CD4-positive, alpha-beta T cell (primary cell): Measurements from ENCODE around the gene IFITM10. TPM values are rescaled to one million over a fixed set of nuclear protein-coding genes. Genes with fewer than 3 reads are reported as not detected.

Source experiments
- ATAC-seq: fragments of 200-7000 bp; cut with Tn5 transposase; one replicate; pipeline ENCODE4 v1.10.0; 2022; ENCODE audit warnings: mild to moderate bottlenecking; ENCODE audit not compliant: poor library complexity
- CTCF ChIA-PET: fragments of 350-600 bp; sonication (Branson Sonifier 250); formaldehyde crosslinking; loops from one replicate; lab custom pipeline; 2021; ENCODE audit warnings: antibody characterized with exemption, inconsistent platforms; lab: Charles Lee
- POLR2A ChIA-PET: fragments of 350-600 bp; sonication (Branson Sonifier 250); formaldehyde crosslinking; loops from one replicate; lab custom pipeline; 2021; ENCODE audit warnings: antibody characterized with exemption, inconsistent platforms; lab: Charles Lee
- DNase-seq, 14 experiments: peaks; one replicate each; pipeline ENCODE4 v3.0.0-alpha.2; 2013 to 2020; ENCODE audit warnings: mixed read lengths in 2 of 14
- H3K27ac ChIP-seq, 2 donors: one replicate each; pipeline versions ENCODE4 v1.5.1 to v1.7.0; 2013; ENCODE audit warnings: low read length in 2 of 2, low read depth in 1 of 2, mild to moderate bottlenecking in 1 of 2
- H3K27me3 ChIP-seq, 2 experiments: 1 replicate in 1 of 2; 2 replicates in 1 of 2; pipeline versions ENCODE4 v1.6.1 to v1.7.0; 2013; ENCODE audit warnings: low read length in 2 of 2, control low read depth in 1 of 2, mild to moderate bottlenecking in 1 of 2, moderate library complexity in 1 of 2; ENCODE audit not compliant: insufficient read depth in 2 of 2, control insufficient read depth in 1 of 2
- H3K36me3 ChIP-seq: one replicate; pipeline ENCODE4 v1.6.1; 2013; ENCODE audit warnings: low read length, control low read depth; ENCODE audit not compliant: insufficient read depth
- H3K4me1 ChIP-seq: one replicate; pipeline ENCODE4 v1.6.1; 2013; ENCODE audit warnings: low read length, control low read depth; ENCODE audit not compliant: insufficient read depth
- H3K4me3 ChIP-seq: one replicate; pipeline ENCODE4 v1.5.1; 2013; ENCODE audit warnings: mild to moderate bottlenecking, low read length, moderate library complexity
- H3K9me3 ChIP-seq, 2 experiments: 1 replicate in 1 of 2; 2 replicates in 1 of 2; pipeline versions ENCODE4 v1.6.1 to v1.7.0; 2013; ENCODE audit warnings: low read length in 2 of 2, mild to moderate bottlenecking in 2 of 2, control low read depth in 1 of 2, moderate library complexity in 1 of 2; ENCODE audit not compliant: control insufficient read depth in 1 of 2, insufficient read depth in 1 of 2
- H3K27ac Mint-ChIP-seq: one replicate; pipeline ENCODE4 v1.8.0; 2020; ENCODE audit warnings: mixed read lengths
- H3K27me3 Mint-ChIP-seq: one replicate; pipeline ENCODE4 v1.8.0; 2021; ENCODE audit warnings: mixed read lengths
- H3K36me3 Mint-ChIP-seq: one replicate; pipeline ENCODE4 v1.8.0; 2021; ENCODE audit warnings: low read depth, mixed read lengths
- H3K4me1 Mint-ChIP-seq: one replicate; pipeline ENCODE4 v1.8.0; 2021; ENCODE audit warnings: low read depth, mixed read lengths
- H3K4me3 Mint-ChIP-seq: one replicate; pipeline ENCODE4 v1.8.0; 2020; ENCODE audit warnings: mild to moderate bottlenecking, mixed read lengths
- H3K9me3 Mint-ChIP-seq: one replicate; pipeline ENCODE4 v1.8.0; 2020; ENCODE audit warnings: mixed read lengths
- intact Hi-C, 2 experiments: fragments of 100-400 bp; cut with DNase I in 1 of 2; cut with micrococcal nuclease in 1 of 2; formaldehyde crosslinking; loops; one replicate each; pipeline versions ENCODE4 v1.15.1 to v1.9.0; 2023 to 2025; cut with DNase I, micrococcal nuclease
- total RNA-seq, 174 experiments: library from RNA in 2 of 174; stranded (reverse) in 2 of 174; gene quantifications; one replicate each; pipeline ENCODE4 v1.2.3 and lab custom pipeline; 2021 to 2026
- TF ChIP-seq, protein P1 (sequence below): fragments of 200-600 bp; IDR thresholded peaks from one replicate; pipeline ENCODE4 v1.8.0; 2022; ENCODE audit warnings: antibody characterized with exemption, mild to moderate bottlenecking

Gene IFITM10
- total RNA-seq, 2 experiments from 2014 or later = 1.7 TPM

DNA sequence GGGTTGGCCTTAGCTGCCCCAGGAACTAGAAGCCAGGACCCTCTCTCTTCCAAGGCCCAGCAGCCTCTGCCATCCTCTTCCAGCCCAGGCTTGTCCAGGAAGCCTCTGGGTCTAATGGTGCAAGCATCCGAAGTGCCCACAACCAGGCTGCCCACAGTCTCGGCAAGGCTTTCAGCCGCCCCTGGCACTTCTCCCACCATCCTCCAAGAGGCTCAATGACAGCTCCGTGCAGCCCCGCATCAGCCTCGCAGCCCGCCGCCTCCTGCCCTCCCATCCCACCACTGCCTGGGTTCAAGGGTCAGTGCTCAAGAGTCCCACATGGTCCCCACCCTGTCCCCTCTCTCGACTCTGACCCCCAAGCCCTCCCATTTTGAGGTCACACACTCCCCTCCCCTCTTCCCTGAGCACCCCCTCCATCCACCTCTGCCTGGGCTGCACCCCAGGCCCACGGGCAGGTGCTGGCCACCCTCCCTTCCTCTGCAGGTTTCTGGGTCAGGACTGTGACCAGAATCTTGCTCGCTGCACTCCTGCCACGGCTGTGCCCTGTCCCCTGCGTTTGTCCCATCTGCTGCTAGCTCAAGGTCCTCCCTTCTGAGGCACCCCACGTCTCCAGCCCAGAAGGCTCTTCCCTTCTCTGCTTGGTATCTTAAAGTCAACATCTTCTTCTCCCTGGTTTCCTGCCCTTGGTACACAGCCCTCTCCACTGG lies 17.2 kb downstream of the IFITM10 start:
- DNase-seq (no peak), ATAC-seq (no peak)
- peaks cover 30% of the 10 kb centered on the region for H3K4me1 Mint-ChIP-seq
- intact Hi-C loops = no loop called here
- H3K27me3 ChIP-seq = peaks cover 2 to 19% of the 10 kb centered on the region in 2 experiments
- POLR2A ChIA-PET = interaction anchor here (1.2 kb wide), 1 partner anchor 25 kb away, joined by 3 read pairs; no protein-coding TSS in a partner anchor
- no peaks in the 10 kb centered on the region for H3K36me3 Mint-ChIP-seq
- peaks cover 36% of the 10 kb centered on the region for H3K27me3 Mint-ChIP-seq
- TF ChIP-seq, protein P1, sequence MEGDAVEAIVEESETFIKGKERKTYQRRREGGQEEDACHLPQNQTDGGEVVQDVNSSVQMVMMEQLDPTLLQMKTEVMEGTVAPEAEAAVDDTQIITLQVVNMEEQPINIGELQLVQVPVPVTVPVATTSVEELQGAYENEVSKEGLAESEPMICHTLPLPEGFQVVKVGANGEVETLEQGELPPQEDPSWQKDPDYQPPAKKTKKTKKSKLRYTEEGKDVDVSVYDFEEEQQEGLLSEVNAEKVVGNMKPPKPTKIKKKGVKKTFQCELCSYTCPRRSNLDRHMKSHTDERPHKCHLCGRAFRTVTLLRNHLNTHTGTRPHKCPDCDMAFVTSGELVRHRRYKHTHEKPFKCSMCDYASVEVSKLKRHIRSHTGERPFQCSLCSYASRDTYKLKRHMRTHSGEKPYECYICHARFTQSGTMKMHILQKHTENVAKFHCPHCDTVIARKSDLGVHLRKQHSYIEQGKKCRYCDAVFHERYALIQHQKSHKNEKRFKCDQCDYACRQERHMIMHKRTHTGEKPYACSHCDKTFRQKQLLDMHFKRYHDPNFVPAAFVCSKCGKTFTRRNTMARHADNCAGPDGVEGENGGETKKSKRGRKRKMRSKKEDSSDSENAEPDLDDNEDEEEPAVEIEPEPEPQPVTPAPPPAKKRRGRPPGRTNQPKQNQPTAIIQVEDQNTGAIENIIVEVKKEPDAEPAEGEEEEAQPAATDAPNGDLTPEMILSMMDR = no peak
- H3K27ac Mint-ChIP-seq = no peak overlapping the region
- H3K9me3 Mint-ChIP-seq = peaks cover 4% of the 10 kb centered on the region
- H3K4me3 Mint-ChIP-seq = no peak overlapping the region
- H3K27ac ChIP-seq = no peak overlapping the region
- H3K4me1 ChIP-seq = peaks cover 17% of the 10 kb centered on the region
- no peak overlapping the region for H3K4me3 ChIP-seq
- peaks cover 12 to 26% of the 10 kb centered on the region in 2 experiments for H3K9me3 ChIP-seq
- H3K36me3 ChIP-seq = no peaks in the 10 kb centered on the region
- CTCF ChIA-PET = no interaction called here

- Histone ChIP-seq H3K9me3 (peaks cover 11 to 22% of the 10 kb centered on the region in 2 experiments), H3K36me3 (no peaks in the 10 kb centered on the region), H3K27ac (no peak overlapping the region), H3K27me3 (peaks cover 8 to 23% of the 10 kb centered on the region in 2 experiments), H3K4me3 (no peak overlapping the region), H3K4me1 (peaks cover 17% of the 10 kb centered on the region)
- H3K27ac Mint-ChIP-seq = no peak overlapping the region
- no peaks in the 10 kb centered on the region for H3K36me3 Mint-ChIP-seq
- peaks cover 42% of the 10 kb centered on the region for H3K27me3 Mint-ChIP-seq
- no peak overlapping the region for H3K4me3 Mint-ChIP-seq
- H3K4me1 Mint-ChIP-seq = peaks cover 30% of the 10 kb centered on the region
- ChIA-PET POLR2A (no interaction called here), CTCF (no interaction called here)
- no peak for ATAC-seq
- DNase-seq = no peak
- H3K9me3 Mint-ChIP-seq = peaks cover 4% of the 10 kb centered on the region
- intact Hi-C loops = no loop called here
- TF ChIP-seq, protein P1 = no peak
Observed at GRCh38 chr11:1732418-1733008, 17.9 kb downstream of the IFITM10 start.

DNA sequence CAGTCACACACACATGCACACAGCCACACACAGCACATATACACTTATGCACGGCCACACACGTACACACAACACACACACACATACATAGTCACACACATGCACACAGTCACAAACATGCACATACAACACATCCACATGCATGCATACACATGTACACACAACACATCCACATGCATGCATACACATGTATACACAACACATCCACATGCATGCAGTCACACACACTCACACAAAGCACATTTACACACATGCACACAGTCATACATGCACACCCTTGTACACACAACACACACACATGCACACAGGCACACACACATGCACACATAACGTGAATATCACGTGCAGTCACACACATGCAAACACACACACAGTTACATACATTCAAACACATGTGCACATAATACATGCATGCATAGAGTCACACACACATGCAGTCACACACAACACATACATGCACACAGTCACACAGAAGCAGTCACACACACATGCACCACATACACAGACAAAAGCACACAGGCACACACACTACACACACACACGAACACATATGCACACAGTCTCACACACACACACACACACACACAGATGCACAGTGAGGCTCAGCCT lies 18.8 kb downstream of the IFITM10 start:
- no peak for ATAC-seq
- Histone ChIP-seq H3K27me3 (peaks cover 9 to 23% of the 10 kb centered on the region in 2 experiments), H3K4me3 (no peak overlapping the region), H3K9me3 (peaks cover 7 to 19% of the 10 kb centered on the region in 2 experiments), H3K4me1 (peaks cover 17% of the 10 kb centered on the region), H3K27ac (no peak overlapping the region), H3K36me3 (no peaks in the 10 kb centered on the region)
- DNase-seq = no peak
- CTCF ChIA-PET = no interaction called here
- intact Hi-C loops = no loop called here
- Mint-ChIP-seq H3K9me3 (peaks cover 4% of the 10 kb centered on the region), H3K36me3 (no peaks in the 10 kb centered on the region), H3K4me3 (no peak overlapping the region), H3K27me3 (peaks cover 46% of the 10 kb centered on the region), H3K4me1 (peaks cover 30% of the 10 kb centered on the region), H3K27ac (no peak overlapping the region)
- POLR2A ChIA-PET = no interaction called here
- TF ChIP-seq, protein P1 = no peak
